Gastrocnemius medialis (tissue), 4 donors: ENCODE results near the gene ARHGEF37. TPM values are rescaled to one million over a fixed set of nuclear protein-coding genes. Genes with fewer than 3 reads are reported as not detected.

Experiments
- ATAC-seq, 2 donors: fragments of 150-250 bp; one replicate each; pipeline ENCODE4 v1.9.1; 2016
- DNase-seq, 2 donors: peaks; one replicate each; pipeline ENCODE4 v3.0.0-alpha.2; 2019
- H3K27ac ChIP-seq, 4 donors: fragments of 200-600 bp; sonication (generic); 1 replicate in 1 of 4; 2 replicates in 3 of 4; pipeline ENCODE4 v1.5.1; 2016 to 2018; ENCODE audit warnings: mild to moderate bottlenecking in 2 of 4, moderate library complexity in 1 of 4
- H3K27me3 ChIP-seq, 3 donors: fragments of 200-600 bp; sonication (generic) in 2 of 3; 1 replicate in 1 of 3; 2 replicates in 2 of 3; pipeline versions ENCODE4 v1.5.1 to v1.6.0; 2016 to 2019; ENCODE audit warnings: mild to moderate bottlenecking in 1 of 3, moderate library complexity in 1 of 3
- H3K36me3 ChIP-seq, 2 donors: fragments of 200-600 bp; sonication (generic) in 1 of 2; one replicate each; pipeline ENCODE4 v1.5.1; 2017 to 2018
- H3K4me1 ChIP-seq, 2 donors: fragments of 200-600 bp; sonication (generic) in 1 of 2; one replicate each; pipeline ENCODE4 v1.5.1; 2016 to 2017; ENCODE audit warnings: mild to moderate bottlenecking in 2 of 2
- H3K4me3 ChIP-seq, 4 donors: fragments of 200-600 bp; sonication (generic) in 3 of 4; 1 replicate in 1 of 4; 2 replicates in 3 of 4; pipeline ENCODE4 v1.5.1; 2016 to 2019; ENCODE audit warnings: mild to moderate bottlenecking in 2 of 4
- H3K9me3 ChIP-seq, 3 donors: fragments of 200-600 bp; sonication (generic) in 2 of 3; 1 replicate in 1 of 3; 2 replicates in 2 of 3; pipeline ENCODE4 v1.5.1; 2016 to 2019
- CTCF ChIP-seq, 5 experiments: fragments of 450-650 bp in 3 of 5; fragments of 200-600 bp in 2 of 5; sonication (generic) in 2 of 5; IDR thresholded peaks in 4 of 5; conservative IDR thresholded peaks in 1 of 5; 1 replicate in 4 of 5; 2 replicates in 1 of 5; pipeline ENCODE4 v1.5.1; 2016 to 2019; ENCODE audit warnings: antibody characterized with exemption in 5 of 5, mild to moderate bottlenecking in 3 of 5, moderate library complexity in 3 of 5
- POLR2A ChIP-seq, 2 donors: fragments of 450-650 bp; IDR thresholded peaks; one replicate each; pipeline ENCODE4 v1.6.1; 2017; ENCODE audit warnings: antibody characterized with exemption in 2 of 2, mild to moderate bottlenecking in 2 of 2, moderate library complexity in 2 of 2
- in situ Hi-C, 4 donors: fragments of 200-750 bp; cut with MboI; loops; one replicate each; pipeline versions ENCODE4 v1.15.0 to v1.8.0; 2017; ENCODE audit warnings: low sequenced_read_pairs in 4 of 4
- intact Hi-C: fragments of 100-400 bp; cut with DNase I; formaldehyde crosslinking; loops from one replicate; pipeline ENCODE4 v1.15.1; 2023; ENCODE audit warnings: low total_unique reads
- total RNA-seq, 4 donors: library from RNA; depleted of rRNA; stranded (reverse); fragments of >200 nt; gene quantifications; one replicate each; pipeline versions ENCODE4 v1.1.0 to v1.2.3, GENCODE V29; 2016

Gene ARHGEF37
- total RNA-seq, 4 donors from 2014 or later, result 9.5 to 28.6 (median 21.0) TPM

GRCh38 chr5:149545327-149545726 is 36.0 kb upstream of the ARHGEF37 start:
- Histone ChIP-seq H3K27me3 (no peaks in the 10 kb centered on the region), H3K4me3 (no peak overlapping the region), H3K27ac (peak overlapping the region; percentile 99 to 100 (median 99)), H3K4me1 (peaks cover 81 to 83% of the 10 kb centered on the region in 2 donors), H3K9me3 (no peaks in the 10 kb centered on the region), H3K36me3 (peaks cover 0 to 24% of the 10 kb centered on the region in 2 donors)
- ATAC-seq (no peak), DNase-seq (no peak)
- TF ChIP-seq POLR2A (IDR thresholded peaks at IDR 0.05) (no peak), CTCF (IDR thresholded peaks at IDR 0.05 in 4 of 5, conservative IDR thresholded peaks at IDR 0.05 in 1 of 5) (no peak)
- intact Hi-C loops (no loop called here), in situ Hi-C loops (no loop called here)

GRCh38 chr5:149546974-149547373 is 34.3 kb upstream of the ARHGEF37 start:
- in situ Hi-C loops (no loop called here), intact Hi-C loops (no loop called here)
- ATAC-seq, result peak in 1 of 2 donors; percentile 9
- Histone ChIP-seq H3K9me3 (no peaks in the 10 kb centered on the region), H3K36me3 (peaks cover 0 to 24% of the 10 kb centered on the region in 2 donors), H3K4me1 (peaks cover 68 to 72% of the 10 kb centered on the region in 2 donors), H3K27me3 (no peaks in the 10 kb centered on the region), H3K27ac (peak overlapping the region; percentile 99 to 100 (median 99)), H3K4me3 (peak overlapping the region in 2 of 4 donors; percentile 10 to 26)
- TF ChIP-seq POLR2A (IDR thresholded peaks at IDR 0.05) (no peak), CTCF (IDR thresholded peaks at IDR 0.05 in 4 of 5, conservative IDR thresholded peaks at IDR 0.05 in 1 of 5) (no peak)
- DNase-seq, result no peak

GRCh38 chr5:149549461-149550267 is 31.6 kb upstream of the ARHGEF37 start:
- in situ Hi-C loops (loop anchor here in 3 of 4 donors (5.0 to 25.0 kb wide), 4 partner anchors 92 to 412 kb away; partner anchors contain the start of gene ABLIM3 (in 1 of the 3)), intact Hi-C loops (loop anchor here (5.0 to 10.0 kb wide), 3 partner anchors 37 to 395 kb away; partner anchors contain the start of gene AFAP1L1)
- TF ChIP-seq POLR2A (IDR thresholded peaks at IDR 0.05), result no peak
- TF ChIP-seq CTCF (IDR thresholded peaks at IDR 0.05 in 4 of 5, conservative IDR thresholded peaks at IDR 0.05 in 1 of 5), result no peak
- no peaks in the 10 kb centered on the region for H3K27me3 ChIP-seq
- H3K4me3 ChIP-seq, result peak overlapping the region; percentile 85 to 99 (median 96)
- H3K27ac ChIP-seq, result peak overlapping the region; percentile 99 to 100 (median 99)
- H3K4me1 ChIP-seq, result peaks cover 52 to 55% of the 10 kb centered on the region in 2 donors
- DNase-seq (no peak), ATAC-seq (no peak)
- H3K9me3 ChIP-seq, result no peaks in the 10 kb centered on the region
- H3K36me3 ChIP-seq, result peaks cover 0 to 24% of the 10 kb centered on the region in 2 donors

- ATAC-seq, result no peak
- no peaks in the 10 kb centered on the region for H3K27me3 ChIP-seq
Observed at GRCh38 chr5:149550268-149550583, 31.1 kb upstream of the ARHGEF37 start.

More at GRCh38 chr5:149550268-149550583, 31.1 kb upstream of the ARHGEF37 start:
- H3K4me3 ChIP-seq, result peak overlapping the region; percentile 85 to 99 (median 96)
- TF ChIP-seq POLR2A (IDR thresholded peaks at IDR 0.05) (peak in 1 of 2 donors; percentile 19), CTCF (IDR thresholded peaks at IDR 0.05 in 4 of 5, conservative IDR thresholded peaks at IDR 0.05 in 1 of 5) (no peak)
- peaks cover 47 to 49% of the 10 kb centered on the region in 2 donors for H3K4me1 ChIP-seq
- in situ Hi-C loops (loop anchor here in 3 of 4 donors (5.0 to 25.0 kb wide), 4 partner anchors 93 to 413 kb away; partner anchors contain the start of gene ABLIM3 (in 1 of the 3)), intact Hi-C loops (loop anchor here (5.0 to 10.0 kb wide), 3 partner anchors 38 to 395 kb away; partner anchors contain the start of gene AFAP1L1)
- H3K36me3 ChIP-seq, result peaks cover 0 to 21% of the 10 kb centered on the region in 2 donors
- DNase-seq, result no peak
- H3K27ac ChIP-seq, result peak overlapping the region; percentile 99 to 100 (median 99)
- H3K9me3 ChIP-seq, result no peaks in the 10 kb centered on the region
